Panc1 (cell line): ENCODE measurements around the gene PIF1.

ENCODE experiments used
- CTCF ChIP-seq: fragments of 450-650 bp; IDR thresholded peaks from 2 replicates; pipeline ENCODE4 v1.5.1; 2017; ENCODE audit warnings: mild to moderate bottlenecking
- POLR2AphosphoS5 ChIP-seq: IDR thresholded peaks from 2 replicates; pipeline ENCODE4 v1.6.1; 2012; ENCODE audit warnings: mild to moderate bottlenecking, low read depth, low read length, moderate library complexity
- SIN3A ChIP-seq: IDR thresholded peaks from 2 replicates; pipeline ENCODE4 v1.6.1; 2012; ENCODE audit warnings: low read depth, mild to moderate bottlenecking, low read length, moderate library complexity, borderline replicate concordance; ENCODE audit not compliant: insufficient read depth
- TCF7L2 ChIP-seq: IDR thresholded peaks from 2 replicates; pipeline ENCODE4 v1.6.1; 2011; ENCODE audit warnings: mild to moderate bottlenecking, low read depth, low read length, inconsistent platforms
- TF ChIP-seq, protein P1 (sequence below), 2 experiments: IDR thresholded peaks; 2 replicates each; pipeline ENCODE4 v1.6.1; 2011 to 2012; ENCODE audit warnings: low read depth in 2 of 2, control low read depth in 1 of 2, low read length in 1 of 2, mild to moderate bottlenecking in 1 of 2, moderate library complexity in 1 of 2; ENCODE audit not compliant: insufficient read depth in 1 of 2

- no peak for TF ChIP-seq CTCF
- no peak for TF ChIP-seq POLR2AphosphoS5
- TF ChIP-seq, protein P1, sequence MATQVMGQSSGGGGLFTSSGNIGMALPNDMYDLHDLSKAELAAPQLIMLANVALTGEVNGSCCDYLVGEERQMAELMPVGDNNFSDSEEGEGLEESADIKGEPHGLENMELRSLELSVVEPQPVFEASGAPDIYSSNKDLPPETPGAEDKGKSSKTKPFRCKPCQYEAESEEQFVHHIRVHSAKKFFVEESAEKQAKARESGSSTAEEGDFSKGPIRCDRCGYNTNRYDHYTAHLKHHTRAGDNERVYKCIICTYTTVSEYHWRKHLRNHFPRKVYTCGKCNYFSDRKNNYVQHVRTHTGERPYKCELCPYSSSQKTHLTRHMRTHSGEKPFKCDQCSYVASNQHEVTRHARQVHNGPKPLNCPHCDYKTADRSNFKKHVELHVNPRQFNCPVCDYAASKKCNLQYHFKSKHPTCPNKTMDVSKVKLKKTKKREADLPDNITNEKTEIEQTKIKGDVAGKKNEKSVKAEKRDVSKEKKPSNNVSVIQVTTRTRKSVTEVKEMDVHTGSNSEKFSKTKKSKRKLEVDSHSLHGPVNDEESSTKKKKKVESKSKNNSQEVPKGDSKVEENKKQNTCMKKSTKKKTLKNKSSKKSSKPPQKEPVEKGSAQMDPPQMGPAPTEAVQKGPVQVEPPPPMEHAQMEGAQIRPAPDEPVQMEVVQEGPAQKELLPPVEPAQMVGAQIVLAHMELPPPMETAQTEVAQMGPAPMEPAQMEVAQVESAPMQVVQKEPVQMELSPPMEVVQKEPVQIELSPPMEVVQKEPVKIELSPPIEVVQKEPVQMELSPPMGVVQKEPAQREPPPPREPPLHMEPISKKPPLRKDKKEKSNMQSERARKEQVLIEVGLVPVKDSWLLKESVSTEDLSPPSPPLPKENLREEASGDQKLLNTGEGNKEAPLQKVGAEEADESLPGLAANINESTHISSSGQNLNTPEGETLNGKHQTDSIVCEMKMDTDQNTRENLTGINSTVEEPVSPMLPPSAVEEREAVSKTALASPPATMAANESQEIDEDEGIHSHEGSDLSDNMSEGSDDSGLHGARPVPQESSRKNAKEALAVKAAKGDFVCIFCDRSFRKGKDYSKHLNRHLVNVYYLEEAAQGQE (IDR thresholded peaks at IDR 0.05; ENCODE audit: insufficient read depth in 1 of 2, low read depth in 2 of 2, low read length in 1 of 2), result no peak
- TF ChIP-seq TCF7L2, result no peak
- no peak for TF ChIP-seq SIN3A
Observed at GRCh38 chr15:64780600-64781156, 44.8 kb downstream of the PIF1 start.
